Fibroblast of mammary gland (primary cell): ENCODE results near the gene PGS1.

ENCODE experiments used
- DNase-seq: peaks from one replicate; pipeline ENCODE4 v3.0.0-alpha.2; 2010; ENCODE audit warnings: low read depth
- H3K4me3 ChIP-seq: 2 replicates; pipeline ENCODE4 v1.5.1; 2011; ENCODE audit warnings: low read depth, mild to moderate bottlenecking, low read length, moderate library complexity; ENCODE audit not compliant: control insufficient read depth
- TF ChIP-seq, protein P1 (sequence below): conservative IDR thresholded peaks from 2 replicates; pipeline ENCODE4 v1.5.1; 2011; ENCODE audit warnings: low read depth, low read length, inconsistent platforms; ENCODE audit not compliant: control insufficient read depth, insufficient read depth

The PGS1 gene

DNA sequence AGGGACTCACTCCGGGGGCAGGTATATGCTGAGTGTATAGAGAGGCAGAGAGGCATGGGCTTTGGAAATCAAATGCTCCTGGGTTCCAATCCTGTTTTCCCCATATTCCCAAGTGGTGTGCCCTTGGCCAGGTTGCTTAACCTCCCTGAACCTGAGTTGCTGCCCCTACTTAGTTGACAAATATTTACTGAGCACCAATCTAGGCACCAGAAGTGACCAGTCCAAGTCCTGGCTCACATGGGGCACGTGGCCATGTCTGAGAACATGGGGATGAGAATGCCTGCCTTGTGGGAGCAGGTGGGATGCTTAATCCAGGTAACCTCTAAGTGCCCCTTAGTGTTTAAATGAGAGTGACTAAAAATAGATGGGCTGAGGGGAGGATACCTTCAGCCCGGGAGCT is 22.7 kb upstream of the PGS1 start:
- no peak overlapping the region for H3K4me3 ChIP-seq
- no peak for DNase-seq

GRCh38 chr17:78356101-78356713 is 22.2 kb upstream of the PGS1 start:
- no peak overlapping the region for H3K4me3 ChIP-seq
- DNase-seq, result peak; percentile 92

More for the DNA sequence above, 22.7 kb upstream of the PGS1 start:
- TF ChIP-seq, protein P1, sequence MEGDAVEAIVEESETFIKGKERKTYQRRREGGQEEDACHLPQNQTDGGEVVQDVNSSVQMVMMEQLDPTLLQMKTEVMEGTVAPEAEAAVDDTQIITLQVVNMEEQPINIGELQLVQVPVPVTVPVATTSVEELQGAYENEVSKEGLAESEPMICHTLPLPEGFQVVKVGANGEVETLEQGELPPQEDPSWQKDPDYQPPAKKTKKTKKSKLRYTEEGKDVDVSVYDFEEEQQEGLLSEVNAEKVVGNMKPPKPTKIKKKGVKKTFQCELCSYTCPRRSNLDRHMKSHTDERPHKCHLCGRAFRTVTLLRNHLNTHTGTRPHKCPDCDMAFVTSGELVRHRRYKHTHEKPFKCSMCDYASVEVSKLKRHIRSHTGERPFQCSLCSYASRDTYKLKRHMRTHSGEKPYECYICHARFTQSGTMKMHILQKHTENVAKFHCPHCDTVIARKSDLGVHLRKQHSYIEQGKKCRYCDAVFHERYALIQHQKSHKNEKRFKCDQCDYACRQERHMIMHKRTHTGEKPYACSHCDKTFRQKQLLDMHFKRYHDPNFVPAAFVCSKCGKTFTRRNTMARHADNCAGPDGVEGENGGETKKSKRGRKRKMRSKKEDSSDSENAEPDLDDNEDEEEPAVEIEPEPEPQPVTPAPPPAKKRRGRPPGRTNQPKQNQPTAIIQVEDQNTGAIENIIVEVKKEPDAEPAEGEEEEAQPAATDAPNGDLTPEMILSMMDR, result no peak

DNA sequence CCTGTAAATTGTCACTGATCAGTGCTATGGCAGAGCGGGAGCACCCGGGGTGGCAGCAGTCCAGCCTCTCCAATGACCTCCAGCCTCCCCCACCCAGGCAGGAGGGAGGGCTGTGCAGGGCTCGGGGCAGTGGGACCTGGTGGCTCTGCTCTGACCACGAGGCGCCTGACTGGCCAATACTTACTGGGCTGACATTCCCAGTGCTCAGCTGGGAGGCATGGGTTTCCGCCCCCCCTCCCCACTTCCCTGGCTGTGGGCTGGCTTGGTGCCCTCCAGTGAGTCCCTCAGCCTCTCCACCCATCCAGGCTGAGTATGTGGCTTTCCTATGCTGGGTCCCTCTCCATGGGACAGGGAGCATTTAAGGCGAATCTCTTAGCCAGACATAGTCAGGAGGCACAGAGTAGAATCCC is 21.3 kb upstream of the PGS1 start:
- DNase-seq, result peak; percentile 78
- TF ChIP-seq, protein P1, result no peak
- peak overlapping the region; percentile 86 for H3K4me3 ChIP-seq

More at GRCh38 chr17:78356101-78356713, 22.2 kb upstream of the PGS1 start:
- TF ChIP-seq, protein P1, result no peak

DNA sequence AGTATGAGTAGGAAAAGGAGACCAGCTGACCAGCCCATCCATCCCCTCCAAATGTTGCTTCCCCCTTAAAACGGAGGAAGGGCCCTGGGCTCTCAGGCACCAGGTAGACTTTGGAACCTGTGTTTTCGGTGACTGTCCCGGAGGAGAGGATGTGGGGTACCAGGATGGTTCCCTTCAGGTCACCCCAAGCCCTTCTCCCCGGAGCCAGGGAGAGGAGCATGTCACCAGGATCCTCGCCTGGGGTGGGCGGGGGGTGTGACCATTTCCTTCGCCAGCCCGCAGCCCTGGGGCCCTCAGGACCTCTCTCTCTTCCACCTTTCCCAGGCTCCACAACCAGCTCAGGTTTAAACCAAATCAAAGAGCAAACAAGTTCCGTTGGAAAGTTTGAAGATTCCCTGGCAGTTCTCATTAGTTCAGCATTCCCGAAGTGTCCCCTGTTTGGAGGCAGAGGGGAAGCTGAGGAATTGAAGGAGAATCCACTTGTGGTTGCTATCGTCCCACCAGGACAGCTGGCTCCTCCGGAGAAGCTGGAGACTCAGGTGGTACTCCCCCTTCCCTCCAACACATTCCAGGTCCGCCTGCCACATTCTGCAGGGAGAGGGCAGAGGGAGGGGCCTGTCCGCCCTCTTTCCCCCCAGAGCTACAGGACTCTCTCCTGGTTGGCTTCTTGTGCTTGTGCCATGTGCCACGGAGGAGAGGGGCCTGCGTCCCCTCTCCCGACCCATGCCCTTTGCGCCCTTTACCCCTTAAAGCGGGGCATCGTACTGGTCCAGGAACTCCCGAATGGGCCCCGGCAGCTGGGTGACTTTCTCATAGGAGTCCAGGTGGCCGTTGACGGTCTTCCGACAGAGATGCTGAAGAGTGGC is 20.5 kb upstream of the PGS1 start:
- H3K4me3 ChIP-seq, result peak overlapping the region; percentile 86
- TF ChIP-seq, protein P1, result no peak

DNA sequence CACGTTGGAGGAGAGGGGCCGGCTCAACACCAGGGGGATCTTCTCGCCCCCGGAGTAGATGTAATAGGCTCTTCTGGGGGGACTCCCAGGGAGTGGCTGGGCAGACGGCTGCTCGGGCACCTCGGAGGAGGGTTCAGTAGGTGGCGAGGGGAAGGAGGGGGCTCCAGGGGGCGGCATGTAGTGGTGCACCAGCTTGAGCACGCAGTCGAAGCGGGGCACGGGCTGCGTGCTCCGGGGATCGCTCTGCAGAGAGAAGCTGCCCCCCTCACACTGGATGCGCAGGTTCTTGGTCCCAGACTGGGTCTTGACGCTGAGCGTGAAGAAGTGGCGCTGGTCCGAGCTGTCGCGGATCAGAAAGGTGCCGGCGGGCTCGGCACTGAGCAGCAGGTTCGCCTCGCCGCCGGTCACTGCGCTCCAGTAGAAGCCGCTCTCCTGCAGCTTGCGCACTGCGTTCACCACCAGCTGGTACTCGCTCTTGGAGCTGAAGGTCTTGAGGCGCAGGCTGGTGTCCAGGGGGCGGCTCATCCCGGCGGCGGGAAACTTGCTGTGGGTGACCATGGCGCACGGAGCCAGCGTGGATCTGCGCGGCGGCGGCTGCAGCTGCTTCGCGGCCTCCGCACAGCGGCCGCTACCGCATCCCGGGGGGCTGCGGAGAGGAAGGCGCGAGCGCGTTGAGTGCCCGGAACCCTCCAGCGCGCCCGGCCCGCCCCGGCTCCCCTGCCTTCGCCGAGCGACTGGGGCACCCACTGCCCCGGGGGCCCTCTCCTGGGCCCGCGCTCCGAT is 19.7 kb upstream of the PGS1 start:
- H3K4me3 ChIP-seq, result peak overlapping the region; percentile 86
- no peak for DNase-seq
- TF ChIP-seq, protein P1, result no peak

More for the DNA sequence above, 20.5 kb upstream of the PGS1 start:
- DNase-seq, result no peak

DNA sequence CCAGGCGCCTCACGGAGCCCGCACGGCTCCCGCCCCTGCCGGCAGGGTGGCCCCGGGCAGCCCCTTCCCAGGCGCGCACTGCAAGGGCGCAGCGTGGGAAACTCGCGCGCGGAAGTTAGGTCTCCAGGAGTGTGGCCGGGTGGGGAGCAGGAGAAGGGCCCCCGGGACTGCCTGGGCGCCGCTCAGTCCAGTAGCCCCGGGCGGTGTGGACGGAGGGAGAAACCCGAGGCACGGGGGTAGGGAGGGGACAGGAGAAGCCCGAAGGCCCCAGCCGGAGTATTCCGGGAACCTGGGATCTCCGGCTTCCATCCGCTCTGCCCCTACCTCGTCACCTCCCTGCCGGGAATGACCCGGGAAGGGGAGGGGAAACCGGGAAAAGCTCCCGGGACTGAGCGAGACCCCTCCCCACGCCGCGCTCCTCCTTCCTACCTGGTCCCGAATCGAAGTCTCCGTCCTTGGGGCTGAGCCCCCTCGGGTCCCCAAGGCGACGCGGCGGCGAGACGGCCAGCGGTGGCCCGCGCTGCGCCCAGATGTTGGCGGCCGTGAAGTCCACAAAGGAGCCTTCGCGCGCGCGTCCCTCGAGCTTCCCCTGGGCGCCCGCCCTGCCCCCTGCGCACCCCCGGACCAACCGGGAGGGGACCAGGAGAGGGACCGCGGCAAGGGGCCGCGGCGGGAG is 19.0 kb upstream of the PGS1 start:
- H3K4me3 ChIP-seq, result peak overlapping the region; percentile 86
- DNase-seq, result no peak
- TF ChIP-seq, protein P1, result no peak
